Fibroblast of skin of left quadriceps (primary cell): ENCODE measurements around the gene LYPD6B.

Experiments
- DNase-seq, 2 experiments: peaks; one replicate each; pipeline ENCODE4 v3.0.0-alpha.2; 2013; ENCODE audit warnings: low read depth in 2 of 2

The LYPD6B gene

DNA sequence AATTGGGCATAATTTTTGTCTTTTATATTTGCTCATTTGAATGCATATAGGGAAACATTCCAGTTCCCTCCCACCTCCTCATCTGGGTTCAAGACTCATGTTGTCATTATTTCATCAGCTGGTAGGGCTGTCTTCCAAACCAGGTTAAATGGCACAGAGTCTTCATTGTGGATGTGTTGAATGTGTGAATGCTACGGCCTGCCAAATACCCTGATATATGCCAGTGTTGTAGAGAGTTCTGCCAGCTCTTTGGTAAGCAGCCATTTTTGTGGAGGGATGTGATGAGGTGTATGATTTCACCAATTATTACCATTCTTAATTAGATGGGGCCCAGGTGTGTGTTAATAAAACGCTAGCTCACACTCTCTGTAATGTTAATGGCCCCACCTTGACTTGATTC lies 121.7 kb downstream of the LYPD6B start:
- no peak for DNase-seq

DNA sequence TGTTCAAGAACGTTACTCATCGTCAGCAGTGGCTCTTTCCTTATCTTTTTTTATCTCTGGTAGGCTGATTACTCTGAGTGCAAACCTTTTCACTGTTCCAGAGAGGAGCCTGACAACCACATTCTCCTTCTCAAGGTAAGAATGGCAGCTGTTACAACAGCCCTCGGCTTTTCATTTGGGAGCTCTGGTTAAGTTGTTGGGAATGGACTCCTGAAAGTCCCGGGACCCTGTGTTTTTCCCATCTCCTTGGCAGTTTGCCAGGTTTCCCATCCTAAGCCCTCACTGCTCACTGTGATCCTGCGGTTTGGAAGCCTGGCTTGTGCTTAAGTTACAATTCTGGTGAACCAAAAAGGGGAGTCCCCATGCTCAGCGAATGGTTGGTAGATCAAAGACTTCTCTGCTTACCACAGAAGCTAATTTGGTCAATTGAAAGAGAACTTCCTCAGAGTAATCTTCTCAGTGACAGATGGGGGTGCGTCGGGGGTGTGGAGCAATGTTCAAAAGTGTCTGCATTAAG lies 122.3 kb downstream of the LYPD6B start:
- DNase-seq: no peak

DNA sequence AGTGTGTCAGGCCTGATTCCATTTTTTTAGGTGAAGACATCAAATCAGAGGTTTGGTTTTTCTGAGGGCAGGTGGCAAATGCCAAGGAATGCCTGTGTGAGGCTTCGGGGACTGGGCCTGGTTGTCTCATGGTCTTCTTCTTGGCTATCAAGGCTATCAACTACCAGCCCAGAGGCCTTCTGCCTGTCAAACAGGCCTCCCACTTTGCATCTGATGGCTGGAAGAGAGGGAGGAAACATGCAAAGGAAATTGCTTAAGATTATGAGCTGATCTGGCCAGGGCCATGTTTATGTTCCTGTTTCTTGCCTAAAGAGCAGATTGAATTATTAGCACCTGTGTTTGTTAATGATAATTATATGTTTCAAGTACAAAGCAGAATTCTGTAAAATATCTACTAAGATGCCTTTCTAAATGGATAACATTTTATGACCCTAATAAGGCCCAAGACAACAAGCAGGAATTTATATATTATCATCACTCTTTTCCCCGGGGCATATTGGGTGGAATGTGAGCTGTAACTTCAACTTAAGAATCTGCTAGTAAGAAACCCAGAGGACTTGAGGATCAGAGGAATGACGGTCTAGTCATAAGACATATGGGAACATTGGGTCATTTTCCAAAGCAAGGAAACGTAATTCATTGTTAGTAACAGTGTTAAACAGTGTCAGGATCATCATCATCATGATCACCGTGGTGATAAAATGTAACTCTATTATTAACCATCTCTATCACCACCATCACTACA lies 123.2 kb downstream of the LYPD6B start:
- DNase-seq: no peak

DNA sequence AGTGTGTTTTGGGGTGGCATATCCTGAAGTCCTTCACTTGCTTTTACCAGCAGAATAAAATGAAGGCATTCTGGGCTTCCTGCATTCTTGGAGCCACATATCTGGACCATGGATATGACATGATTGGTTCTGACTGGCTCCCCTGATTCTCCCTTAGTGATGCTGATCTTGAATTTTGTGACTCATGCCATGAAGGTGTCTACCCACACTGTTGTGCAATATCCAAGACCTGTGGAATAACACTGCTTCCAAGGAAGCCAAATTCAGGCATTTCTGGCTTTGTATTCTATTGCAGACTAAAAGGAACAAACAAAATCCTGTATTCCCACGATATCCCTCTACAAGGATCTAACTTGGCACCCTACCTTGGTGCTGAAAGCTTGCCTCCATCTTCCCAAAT lies 125.8 kb downstream of the LYPD6B start:
- DNase-seq: no peak

DNA sequence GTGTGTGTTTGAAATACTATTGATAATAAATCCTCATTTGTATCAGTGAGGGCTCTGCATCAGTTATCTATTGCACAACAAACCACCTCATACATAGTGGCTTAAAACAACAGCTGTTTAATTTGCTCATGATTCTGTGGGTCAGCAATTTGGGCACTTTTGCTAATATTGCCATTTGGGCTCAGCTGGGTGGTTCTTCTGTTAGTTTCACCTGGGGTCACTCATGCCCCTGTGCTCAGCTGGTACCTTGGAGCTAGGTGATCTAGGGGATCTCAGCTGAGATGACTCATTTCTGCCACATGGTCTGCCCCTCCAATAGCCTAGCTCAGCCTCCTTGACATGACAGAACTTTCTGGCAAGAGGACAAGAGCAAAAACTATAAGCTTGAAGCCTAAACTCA lies 126.3 kb downstream of the LYPD6B start:
- DNase-seq: no peak

DNA sequence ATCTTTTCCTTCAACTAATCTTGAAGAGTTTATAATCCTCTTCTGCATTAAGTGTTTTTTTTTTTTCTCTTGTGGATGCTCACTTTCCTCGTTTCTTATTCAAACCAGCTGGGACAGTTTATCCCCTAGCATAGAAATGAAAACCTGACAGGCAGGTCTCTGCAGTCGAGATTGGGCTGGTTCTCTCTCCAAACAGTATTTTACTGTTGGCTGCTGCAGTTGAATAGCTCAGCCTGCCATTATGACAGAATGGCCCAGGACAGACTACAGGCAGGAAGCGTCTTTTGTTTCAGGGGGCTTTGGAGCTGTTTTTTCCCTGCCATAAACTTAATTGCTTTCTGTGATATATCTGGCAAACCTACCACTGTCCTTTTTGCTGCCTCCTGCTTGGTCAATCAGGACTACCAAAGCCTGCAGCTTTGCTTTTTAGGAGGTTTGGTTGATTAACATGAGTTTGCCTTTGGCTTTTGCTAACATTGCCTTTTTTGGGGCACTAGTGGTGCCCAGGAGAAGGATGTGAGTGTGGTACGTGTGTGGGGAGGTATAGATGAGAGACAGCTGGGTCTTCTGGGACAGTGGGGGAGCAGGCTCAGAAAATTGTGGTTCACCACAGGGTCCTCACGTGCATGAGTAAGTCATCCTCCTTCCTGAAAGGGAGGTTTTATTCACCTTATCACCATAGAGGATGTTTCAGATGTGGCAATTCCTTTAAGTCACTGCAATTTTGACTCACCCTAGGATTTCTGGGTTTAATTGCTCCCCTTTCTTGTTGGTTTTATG lies 128.7 kb downstream of the LYPD6B start:
- peak; percentile 30 to 34 for DNase-seq

DNA sequence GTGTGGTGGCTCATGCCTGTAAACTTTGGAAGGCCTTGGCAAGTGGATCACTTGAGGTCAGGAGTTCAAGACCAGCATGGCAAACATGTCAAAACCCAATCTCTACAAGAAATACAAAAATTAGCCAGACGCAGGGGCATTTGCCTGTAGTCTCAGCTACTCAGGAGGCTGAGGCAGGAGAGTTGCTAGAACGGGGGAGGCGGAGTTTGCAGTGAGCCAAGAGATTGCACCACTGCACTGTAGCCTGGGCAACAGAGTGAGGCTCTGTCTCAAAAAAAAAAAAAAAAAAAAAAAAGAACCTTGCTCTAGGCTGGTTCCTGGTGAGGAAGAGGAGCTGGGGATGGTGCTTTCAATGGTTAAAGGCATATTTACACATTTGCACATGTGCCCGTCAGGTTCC lies 129.4 kb downstream of the LYPD6B start:
- DNase-seq: no peak

DNA sequence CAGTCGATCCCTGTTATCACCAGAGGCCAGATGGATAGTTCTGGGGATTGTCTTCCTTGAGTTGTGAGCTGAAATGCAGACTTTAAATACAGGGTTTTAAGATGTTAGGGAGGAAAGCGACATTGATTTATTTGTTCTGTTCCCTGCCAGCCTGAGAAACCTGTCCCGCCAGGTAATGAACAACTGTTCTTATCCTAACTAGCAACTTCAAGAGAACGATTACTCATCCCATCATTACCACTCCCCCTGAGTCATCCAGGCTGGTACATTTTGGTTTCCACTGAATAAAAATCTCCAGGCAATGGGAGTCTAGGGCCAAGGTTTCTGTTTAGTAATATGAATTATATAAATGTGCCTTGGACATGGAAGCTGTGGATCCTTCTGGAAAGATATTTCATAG lies 131.2 kb downstream of the LYPD6B start:
- DNase-seq: no peak

DNA sequence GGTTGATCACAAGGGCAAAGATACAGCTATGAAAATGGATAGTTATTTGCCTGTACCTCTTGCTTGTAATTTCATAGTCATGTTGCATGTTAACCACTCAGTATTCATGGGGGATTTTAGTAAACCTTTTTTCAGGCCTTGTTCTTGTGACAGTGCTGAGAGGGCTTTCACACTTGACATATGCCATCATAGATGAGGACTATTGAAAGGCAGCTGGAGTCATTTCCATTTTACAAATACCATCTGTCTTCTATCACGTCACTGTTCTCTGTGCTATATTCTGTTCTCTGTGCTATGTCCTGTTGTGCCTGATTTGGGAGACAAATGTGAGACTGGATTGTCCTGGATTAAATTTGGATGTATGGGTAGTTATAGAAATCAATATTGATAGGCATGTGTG lies 131.7 kb downstream of the LYPD6B start:
- no peak for DNase-seq

DNA sequence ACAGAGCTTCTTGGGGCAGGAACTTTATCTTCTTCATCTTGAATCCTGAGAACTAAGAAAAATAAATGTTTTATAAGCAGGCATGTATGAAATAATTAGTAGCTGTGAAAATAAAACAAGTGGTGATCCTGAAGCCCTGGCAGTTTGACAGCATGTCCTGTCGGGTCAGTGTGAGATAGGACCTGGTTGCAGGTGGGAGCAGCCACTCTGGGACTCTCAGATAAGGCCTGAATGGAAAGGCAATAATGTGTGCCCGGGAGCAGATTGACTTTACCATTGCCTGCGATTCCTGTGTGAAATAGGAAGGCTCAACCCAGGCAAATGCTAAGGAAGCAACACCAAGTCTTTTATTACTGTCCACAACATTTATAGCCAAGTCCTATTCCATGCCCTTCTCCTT lies 132.4 kb downstream of the LYPD6B start:
- DNase-seq: no peak

DNA sequence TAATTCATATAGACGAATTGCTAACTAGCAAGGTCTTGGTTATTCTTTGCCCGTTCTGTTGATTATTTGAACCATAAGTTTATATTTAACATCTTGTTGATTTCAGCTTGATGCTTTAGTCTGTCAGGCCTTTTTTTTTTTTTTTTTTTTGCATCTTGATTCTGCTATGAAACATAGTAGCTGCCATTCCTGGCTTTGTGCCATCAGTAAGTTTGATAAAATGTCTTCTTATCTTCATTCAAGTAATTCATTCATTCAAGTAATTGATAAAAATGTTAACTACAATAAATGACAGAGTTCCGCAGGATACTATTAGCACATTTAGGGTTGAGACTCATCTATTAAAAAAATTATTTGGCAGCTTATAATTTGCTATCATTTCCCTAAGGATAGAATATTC lies 134.7 kb downstream of the LYPD6B start:
- DNase-seq: no peak

DNA sequence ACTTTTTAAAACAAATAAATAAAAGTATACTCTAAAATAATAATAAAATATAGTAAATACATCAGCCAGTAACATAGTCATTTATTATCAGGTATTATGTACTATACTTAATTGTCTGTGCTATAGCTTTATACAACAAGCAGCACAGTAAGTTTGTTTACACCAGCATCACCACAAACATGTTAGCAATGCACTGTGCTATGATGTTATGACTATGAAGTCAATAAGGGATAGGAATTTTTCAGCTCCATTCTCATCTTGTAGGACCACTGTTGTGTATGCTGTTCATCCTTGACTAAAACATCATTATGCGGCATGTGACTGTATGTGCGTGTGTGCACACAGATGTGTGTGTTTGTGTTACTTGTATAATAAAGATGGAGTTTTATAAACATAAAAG lies 137.5 kb downstream of the LYPD6B start:
- DNase-seq: no peak

DNA sequence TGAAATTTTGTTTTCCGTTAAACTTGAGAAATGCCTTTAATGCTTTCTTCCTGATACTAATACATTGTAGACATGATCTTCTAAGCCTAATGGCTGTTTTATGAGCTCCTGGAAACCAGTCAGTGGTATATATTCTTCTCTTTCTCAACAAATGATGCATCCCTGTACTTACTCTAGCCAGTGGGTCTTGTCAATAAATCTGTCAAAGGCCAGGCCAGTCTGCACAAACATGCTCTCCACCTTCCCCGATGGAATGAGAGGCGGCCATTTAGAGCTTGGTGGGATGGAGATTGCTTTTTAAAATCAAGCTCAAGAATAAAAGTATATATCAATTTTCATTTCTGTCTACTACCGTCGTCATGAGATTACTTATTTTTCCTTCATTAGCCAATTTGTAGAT lies 140.1 kb downstream of the LYPD6B start:
- no peak for DNase-seq

DNA sequence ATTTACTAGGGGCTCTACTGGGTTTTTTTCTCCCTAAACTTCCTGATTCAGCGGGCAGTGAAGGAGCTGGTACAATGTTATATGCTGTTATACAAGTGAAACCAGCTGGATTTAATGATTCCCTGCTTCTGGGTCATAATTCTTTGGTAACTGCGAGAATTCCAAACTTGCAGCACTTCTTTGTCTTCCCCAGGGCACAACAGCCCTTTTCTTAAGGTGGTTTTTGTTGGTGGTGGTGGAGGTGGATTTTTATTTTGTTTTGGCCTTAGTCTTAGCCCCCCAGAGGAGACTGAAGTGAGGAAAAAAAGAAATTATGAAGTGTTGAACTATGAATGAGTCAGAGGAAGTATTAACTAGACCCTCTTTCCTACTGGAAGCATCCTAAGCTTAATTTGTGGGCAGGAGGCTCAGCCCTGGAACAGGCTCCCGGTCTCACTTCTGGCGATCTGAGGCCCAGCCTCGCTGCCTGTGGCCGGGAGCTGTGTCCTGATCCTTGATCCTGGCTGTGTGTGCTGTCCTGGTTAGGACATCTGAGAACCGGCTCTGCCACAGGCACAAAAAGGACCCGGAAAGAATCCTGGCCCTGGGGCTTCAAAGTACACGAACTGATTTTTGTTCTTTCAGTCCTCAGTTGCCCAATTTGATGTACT lies 141.9 kb downstream of the LYPD6B start:
- DNase-seq: peak; percentile 64 to 68

DNA sequence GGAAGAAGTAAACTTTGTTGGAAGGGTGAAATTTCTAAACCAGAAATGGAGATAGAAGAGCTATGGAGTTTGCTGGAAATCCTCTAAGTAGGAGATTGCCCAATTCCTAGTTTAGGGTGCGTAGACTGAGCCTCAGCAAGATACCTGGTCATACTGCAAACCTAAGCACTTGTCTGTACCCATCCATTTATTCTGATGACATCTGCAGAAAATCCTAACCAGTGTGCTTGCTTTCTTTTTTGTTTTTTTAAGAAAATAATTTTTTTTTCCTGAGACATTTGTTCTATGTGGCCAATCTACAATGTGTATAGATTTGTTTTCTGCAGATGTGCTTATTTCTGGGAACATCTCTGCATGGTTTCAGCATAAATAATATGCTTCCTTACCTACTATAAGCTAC lies 144.7 kb downstream of the LYPD6B start:
- no peak for DNase-seq

DNA sequence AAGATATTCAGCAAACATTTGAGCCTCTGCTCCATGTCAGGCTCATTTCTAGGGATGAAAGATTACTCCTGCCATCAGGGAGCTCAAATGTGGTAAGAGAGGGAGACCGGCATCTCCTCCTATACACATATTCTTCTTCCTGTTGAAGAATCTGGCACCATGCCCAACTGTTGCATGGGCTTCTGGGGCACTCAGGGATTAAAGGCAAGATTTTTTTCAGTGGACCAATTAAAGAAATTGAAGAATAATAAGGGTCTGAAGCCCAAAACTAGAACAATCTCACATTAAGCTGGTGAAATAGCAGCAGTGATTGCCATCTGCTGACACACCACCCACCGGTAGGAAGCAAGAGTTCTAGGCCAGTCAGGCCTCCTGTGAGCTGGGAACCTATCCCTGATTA lies 146.5 kb downstream of the LYPD6B start:
- no peak for DNase-seq

DNA sequence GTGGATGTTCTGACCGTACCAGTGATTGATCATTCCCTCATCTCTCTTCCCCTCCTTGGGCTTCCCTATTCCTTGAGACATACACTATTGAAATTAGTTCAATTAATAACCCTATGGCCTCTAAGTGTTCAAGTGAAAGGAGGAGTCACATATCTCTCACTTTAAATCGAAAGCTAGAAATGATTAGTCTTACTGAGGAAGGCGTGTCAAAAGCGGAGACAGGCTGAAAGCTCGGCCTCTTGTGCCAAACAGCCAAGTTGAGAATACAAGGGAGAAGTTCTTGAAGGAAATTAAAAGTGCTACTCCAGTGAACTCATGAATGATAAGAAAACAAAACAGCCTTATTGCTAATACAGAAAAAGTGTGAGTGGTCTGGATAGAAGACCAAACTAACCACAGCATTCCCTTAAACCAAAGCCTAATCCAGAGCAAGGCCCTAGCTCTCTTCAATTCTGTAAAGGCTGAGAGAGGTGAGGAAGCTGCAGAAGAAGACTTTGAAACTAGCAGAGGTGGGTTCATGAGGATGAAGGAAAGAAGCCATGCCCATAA lies 147.5 kb downstream of the LYPD6B start:
- no peak for DNase-seq

DNA sequence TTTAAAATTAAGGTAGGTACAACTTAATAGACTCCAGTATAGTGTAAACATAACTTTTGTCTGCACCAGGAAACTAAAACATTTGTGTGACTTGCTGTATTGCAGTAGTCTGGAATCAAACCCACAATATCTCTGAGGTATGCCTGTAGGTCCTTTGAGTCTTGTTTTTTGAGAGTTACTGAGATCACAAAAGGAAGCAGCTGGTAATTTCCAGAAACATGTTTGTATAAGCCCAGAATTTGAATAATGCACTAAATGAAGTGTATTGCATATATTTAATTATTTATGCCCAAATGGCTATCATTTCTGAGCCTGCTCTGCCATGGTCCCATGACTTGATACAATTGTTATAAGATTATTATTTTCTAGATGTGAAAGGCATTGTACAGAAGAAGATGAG lies 148.6 kb downstream of the LYPD6B start:
- DNase-seq: no peak

DNA sequence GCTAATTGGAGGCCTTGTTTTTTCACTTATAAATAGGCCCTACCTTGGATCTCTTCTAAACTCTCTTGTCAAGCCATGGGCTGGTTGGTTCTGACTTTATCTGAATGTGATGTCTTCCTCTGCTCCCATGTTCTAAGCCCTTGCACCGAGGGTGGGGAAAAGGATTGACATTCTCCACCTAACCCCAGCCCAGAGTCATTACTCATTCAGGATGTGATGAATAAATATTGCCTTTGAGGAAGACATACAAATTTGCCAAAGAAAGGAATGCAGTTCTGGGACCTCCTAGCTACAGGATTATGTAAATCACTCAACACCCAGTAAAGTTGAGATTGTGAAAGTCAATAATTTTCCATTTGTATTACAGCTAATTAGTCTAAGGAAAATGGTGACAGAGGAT lies 149.8 kb downstream of the LYPD6B start:
- no peak for DNase-seq

DNA sequence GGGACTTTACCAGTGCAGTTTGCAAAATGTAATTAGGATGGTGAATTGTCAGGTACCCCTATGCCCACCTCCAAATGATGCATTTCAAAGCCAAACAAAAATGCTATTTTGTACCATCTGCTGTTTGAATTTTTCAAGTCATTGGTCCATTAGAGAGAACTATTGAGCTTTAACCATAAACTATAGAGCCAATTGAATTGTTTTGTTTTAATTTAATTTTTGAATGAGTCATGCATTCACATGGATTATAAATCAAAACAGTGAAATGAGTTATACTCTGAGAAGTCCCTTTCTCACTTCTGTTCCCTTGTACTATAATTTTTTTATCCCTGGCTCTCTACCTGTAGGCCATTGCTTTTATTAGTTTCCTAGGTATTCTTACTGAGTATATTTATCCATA lies 151.3 kb downstream of the LYPD6B start:
- DNase-seq: no peak

DNA sequence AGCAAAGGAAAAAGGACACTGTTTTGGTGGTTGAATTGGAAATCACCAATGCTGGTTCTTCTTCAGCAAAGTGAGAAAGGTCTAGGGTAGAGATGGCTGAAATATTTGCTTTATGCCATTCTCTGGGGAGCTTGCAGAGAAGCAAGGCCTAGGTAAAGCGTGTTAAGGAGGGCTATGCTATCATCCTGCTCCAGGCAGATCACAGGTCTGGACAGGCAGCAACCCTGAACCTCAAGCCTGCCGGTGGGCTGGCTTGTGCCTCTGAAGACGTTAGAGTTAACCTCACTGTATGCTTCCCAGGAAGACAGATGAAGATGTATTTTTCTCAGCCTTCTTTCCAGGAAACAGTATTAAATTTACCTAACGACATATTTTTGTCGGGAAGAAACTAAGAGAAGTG lies 153.4 kb downstream of the LYPD6B start:
- no peak for DNase-seq

DNA sequence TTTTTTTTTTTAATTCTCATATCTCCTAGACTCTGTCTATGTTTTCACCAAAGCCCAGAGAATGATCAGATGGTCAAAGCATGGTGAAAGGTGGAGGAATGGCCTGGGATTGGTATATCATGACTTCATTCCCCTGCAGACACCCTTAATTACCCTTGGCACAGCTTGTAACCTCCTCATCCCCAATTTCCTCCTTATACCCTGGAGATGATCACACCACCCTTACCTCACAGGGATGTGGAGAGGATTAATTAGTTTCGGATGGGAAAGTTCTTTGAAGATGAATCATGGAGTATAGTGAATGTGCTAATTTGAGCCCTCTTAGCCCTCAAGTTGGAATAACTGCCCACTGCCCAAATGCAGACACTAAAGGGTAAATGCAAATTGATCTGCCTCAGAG lies 153.9 kb downstream of the LYPD6B start:
- DNase-seq: peak; percentile 54
